Progenitor cell of endocrine pancreas (in vitro differentiated cells): ENCODE results near the gene SMARCA2. TPM values are rescaled to one million over a fixed set of nuclear protein-coding genes. Genes with fewer than 3 reads are reported as not detected.

ENCODE experiments used
- DNase-seq: peaks from one replicate; pipeline ENCODE4 v3.0.0; 2021; ENCODE audit warnings: low spot score; ENCODE audit not compliant: unreplicated experiment
- H3K27ac Mint-ChIP-seq: 2 replicates; pipeline ENCODE4 v1.8.0; 2021; ENCODE audit warnings: mild to moderate bottlenecking, moderate library complexity, mixed read lengths
- H3K27me3 Mint-ChIP-seq: 2 replicates; pipeline ENCODE4 v1.8.0; 2021; ENCODE audit warnings: mixed read lengths
- H3K36me3 Mint-ChIP-seq: 2 replicates; pipeline ENCODE4 v1.8.0; 2022; ENCODE audit warnings: mixed read lengths; ENCODE audit not compliant: insufficient read depth
- H3K4me1 Mint-ChIP-seq: 2 replicates; pipeline ENCODE4 v1.8.0; 2021; ENCODE audit warnings: low read depth, mixed read lengths
- H3K4me3 Mint-ChIP-seq: 2 replicates; pipeline ENCODE4 v1.8.0; 2021; ENCODE audit warnings: low read depth, mild to moderate bottlenecking, moderate library complexity, mixed read lengths
- H3K9me3 Mint-ChIP-seq: 2 replicates; pipeline ENCODE4 v1.8.0; 2021; ENCODE audit warnings: low read depth, mixed read lengths
- total RNA-seq: library from RNA; stranded (reverse); gene quantifications from 2 replicates; pipeline ENCODE4 v1.2.1, GENCODE V29; 2021
- TF ChIP-seq, protein P1 (sequence below): fragments of 200-600 bp; sonication (generic); IDR thresholded peaks from one replicate; pipeline ENCODE4 v1.5.0; 2021; ENCODE audit warnings: antibody characterized with exemption, mild to moderate bottlenecking; ENCODE audit not compliant: unreplicated experiment

SMARCA2 gene
- total RNA-seq, 1 donor from 2014 or later, result 55.8 TPM

GRCh38 chr9:1986341-1986740 is 28.8 kb upstream of the SMARCA2 start:
- H3K27me3 Mint-ChIP-seq, result no peaks in the 10 kb centered on the region
- no peak overlapping the region for H3K4me3 Mint-ChIP-seq
- DNase-seq, result no peak
- peaks cover 14% of the 10 kb centered on the region for H3K9me3 Mint-ChIP-seq
- TF ChIP-seq, protein P1, sequence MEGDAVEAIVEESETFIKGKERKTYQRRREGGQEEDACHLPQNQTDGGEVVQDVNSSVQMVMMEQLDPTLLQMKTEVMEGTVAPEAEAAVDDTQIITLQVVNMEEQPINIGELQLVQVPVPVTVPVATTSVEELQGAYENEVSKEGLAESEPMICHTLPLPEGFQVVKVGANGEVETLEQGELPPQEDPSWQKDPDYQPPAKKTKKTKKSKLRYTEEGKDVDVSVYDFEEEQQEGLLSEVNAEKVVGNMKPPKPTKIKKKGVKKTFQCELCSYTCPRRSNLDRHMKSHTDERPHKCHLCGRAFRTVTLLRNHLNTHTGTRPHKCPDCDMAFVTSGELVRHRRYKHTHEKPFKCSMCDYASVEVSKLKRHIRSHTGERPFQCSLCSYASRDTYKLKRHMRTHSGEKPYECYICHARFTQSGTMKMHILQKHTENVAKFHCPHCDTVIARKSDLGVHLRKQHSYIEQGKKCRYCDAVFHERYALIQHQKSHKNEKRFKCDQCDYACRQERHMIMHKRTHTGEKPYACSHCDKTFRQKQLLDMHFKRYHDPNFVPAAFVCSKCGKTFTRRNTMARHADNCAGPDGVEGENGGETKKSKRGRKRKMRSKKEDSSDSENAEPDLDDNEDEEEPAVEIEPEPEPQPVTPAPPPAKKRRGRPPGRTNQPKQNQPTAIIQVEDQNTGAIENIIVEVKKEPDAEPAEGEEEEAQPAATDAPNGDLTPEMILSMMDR, result no peak
- no peaks in the 10 kb centered on the region for H3K36me3 Mint-ChIP-seq
- H3K27ac Mint-ChIP-seq, result no peak overlapping the region
- no peaks in the 10 kb centered on the region for H3K4me1 Mint-ChIP-seq

DNA sequence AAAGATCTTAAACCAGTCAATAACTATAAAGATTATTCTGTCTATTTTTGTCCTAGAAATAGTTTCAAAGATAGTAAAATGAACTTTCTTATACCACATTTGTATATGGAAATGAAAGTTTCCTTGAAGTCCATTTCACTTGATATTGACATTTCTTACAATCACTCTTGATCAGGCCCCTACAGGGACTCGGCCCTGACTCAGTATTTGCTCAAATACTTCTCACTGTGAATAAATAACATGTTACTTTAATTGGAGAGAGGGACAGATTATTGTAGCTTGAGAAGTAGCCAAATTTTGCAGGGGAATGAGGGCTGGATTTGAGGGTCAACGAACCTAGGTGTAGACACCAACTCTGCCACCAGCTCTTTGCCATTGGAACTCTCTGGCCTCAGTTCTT is 25.6 kb upstream of the SMARCA2 start:
- TF ChIP-seq, protein P1, result no peak
- Mint-ChIP-seq H3K36me3 (no peaks in the 10 kb centered on the region), H3K9me3 (peaks cover 14% of the 10 kb centered on the region), H3K4me1 (no peaks in the 10 kb centered on the region), H3K4me3 (no peak overlapping the region), H3K27me3 (no peaks in the 10 kb centered on the region), H3K27ac (no peak overlapping the region)
- no peak for DNase-seq

DNA sequence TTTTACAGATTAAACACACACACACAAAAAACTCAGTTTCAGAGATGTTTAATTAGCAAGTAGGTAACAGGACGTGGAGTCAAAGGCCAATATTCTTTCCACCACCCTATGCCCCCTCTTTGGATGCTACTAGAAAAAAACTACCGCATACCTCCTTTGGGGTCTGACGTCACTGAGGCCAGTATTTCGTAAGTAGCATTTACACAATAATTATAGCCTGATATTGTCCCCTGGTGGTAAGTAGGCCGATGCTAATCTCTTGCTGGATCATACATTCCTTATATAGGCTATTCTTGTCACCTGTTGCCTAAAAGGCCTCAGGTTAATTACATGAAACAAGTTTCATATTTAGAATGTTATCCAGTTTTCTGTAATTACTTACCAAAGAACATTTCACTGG is 21.0 kb upstream of the SMARCA2 start:
- Mint-ChIP-seq H3K4me3 (no peak overlapping the region), H3K9me3 (no peaks in the 10 kb centered on the region), H3K36me3 (no peaks in the 10 kb centered on the region), H3K4me1 (no peaks in the 10 kb centered on the region), H3K27ac (no peak overlapping the region), H3K27me3 (no peaks in the 10 kb centered on the region)
- TF ChIP-seq, protein P1, result no peak
- no peak for DNase-seq

DNA sequence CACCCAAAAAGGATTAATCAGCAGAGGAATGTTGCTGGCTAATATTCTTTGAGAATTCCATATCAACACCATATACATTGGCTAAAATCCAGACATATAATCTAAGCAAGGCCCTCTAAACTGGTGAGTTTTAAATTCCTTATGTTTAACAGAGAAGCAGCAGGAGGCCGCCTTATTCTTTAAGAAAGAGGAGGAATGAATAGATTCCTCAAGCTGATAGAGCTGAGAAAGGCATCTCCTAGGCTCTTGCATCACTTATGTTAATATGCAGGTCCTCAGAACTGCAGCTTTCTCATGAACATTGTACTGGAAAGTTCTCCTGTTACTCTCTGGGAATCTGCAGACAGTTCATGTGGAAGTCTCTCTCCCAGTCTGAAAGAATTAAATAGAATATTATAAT is 20.1 kb upstream of the SMARCA2 start:
- H3K9me3 Mint-ChIP-seq, result no peaks in the 10 kb centered on the region
- H3K4me1 Mint-ChIP-seq, result no peaks in the 10 kb centered on the region
- no peak overlapping the region for H3K4me3 Mint-ChIP-seq
- H3K27me3 Mint-ChIP-seq, result no peaks in the 10 kb centered on the region
- H3K27ac Mint-ChIP-seq, result no peak overlapping the region
- no peak for DNase-seq
- TF ChIP-seq, protein P1, result no peak
- no peaks in the 10 kb centered on the region for H3K36me3 Mint-ChIP-seq

GRCh38 chr9:1996156-1996555 is 19.0 kb upstream of the SMARCA2 start:
- Mint-ChIP-seq H3K27ac (no peak overlapping the region), H3K4me1 (no peaks in the 10 kb centered on the region), H3K36me3 (no peaks in the 10 kb centered on the region), H3K4me3 (no peak overlapping the region), H3K27me3 (no peaks in the 10 kb centered on the region), H3K9me3 (no peaks in the 10 kb centered on the region)
- TF ChIP-seq, protein P1, result no peak
- DNase-seq, result no peak
